ENCODE measurements around the gene SETBP1. TPM values are rescaled to one million over a fixed set of nuclear protein-coding genes. Genes with fewer than 3 reads are reported as not detected.
A peak's percentile ranks its signal among the peaks of the same experiment; 100 is the strongest.

SETBP1 gene
- total and polyA plus RNA-seq, 9 of the 15 experiments (the other 6 are each of a cell fraction or from before 2014, with no cell fraction given) = under 0.01 to 0.13 (median 0.04) TPM

DNA sequence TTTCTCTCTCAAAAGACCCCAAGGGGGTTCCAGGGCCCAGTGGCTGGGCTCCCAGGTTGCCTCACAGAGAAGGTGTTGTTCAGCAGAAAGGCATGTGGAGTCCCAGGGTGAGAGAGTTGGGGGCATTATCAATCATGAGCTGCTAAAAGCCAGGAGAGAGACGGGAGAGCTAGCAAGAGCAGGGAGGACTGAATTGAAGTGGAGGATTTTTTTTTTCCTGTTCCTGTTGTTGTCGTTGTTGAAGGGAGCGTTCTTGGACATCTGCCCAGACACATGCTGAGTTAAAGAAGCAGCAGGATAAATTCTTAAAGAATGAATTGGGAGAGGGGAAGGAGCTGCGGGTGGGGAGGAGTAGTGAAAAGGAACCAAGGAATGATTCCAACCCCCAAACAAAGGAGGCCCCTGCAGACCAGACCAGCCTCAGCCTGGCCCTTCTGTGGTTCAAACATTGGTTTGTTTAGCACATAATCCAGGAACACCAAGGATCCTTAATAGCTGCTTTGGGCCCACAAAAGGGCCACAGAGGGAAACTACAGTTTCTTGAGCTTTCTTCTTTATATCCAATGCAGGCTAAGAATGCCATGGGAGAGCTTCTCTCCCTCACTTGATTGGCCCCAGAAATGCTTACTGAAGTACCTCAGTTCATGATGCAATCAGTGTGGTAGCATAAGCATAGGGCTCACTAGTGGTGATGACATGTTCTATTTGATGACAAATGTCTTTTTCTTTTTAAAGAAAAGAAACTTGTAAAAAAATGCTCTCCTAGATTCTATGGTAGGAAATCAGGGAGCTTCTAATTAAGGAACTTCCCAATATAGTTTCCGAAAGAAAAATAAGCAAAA, 146.0 kb downstream of the SETBP1 start:
- CTCF ChIA-PET (ENCODE audit: low intra/inter-chr PET ratio) = no interaction called here
- H3K79me2 ChIP-seq (ENCODE audit: control insufficient read depth, insufficient read depth, low read length) = no peaks in the 10 kb centered on the region
- FAIRE-seq (no peak), DNase-seq (ENCODE audit: extremely low read depth in 1 of 4, low spot score in 3 of 4) (no peak), ATAC-seq (no peak)
- POLR2A ChIA-PET = interaction anchor here (0.6 kb wide), 1 partner anchor 60 kb away, joined by 4 read pairs; no protein-coding TSS in a partner anchor
- 6% methylated on average over 3 of the region's 5 CpGs for WGBS (ENCODE audit: insufficient coverage, low coverage, missing lambda C conversion rate)
- intact Hi-C loops (cut with micrococcal nuclease) (no loop called here), in situ Hi-C loops (cut with MboI) (no loop called here)
- H3K9ac ChIP-seq (ENCODE audit: insufficient read depth in 1 of 2, low read depth in 2 of 2, low read length in 2 of 2) = no peak overlapping the region
- H3K27ac ChIP-seq (ENCODE audit: extremely low read depth, low read depth, low read length) = no peak overlapping the region
- H3K27me3 ChIP-seq (ENCODE audit: control insufficient read depth in 2 of 2, insufficient read depth in 2 of 2, low read length in 2 of 2) = no peaks in the 10 kb centered on the region
- no peaks in the 10 kb centered on the region for H4K20me1 ChIP-seq (replicated peaks; ENCODE audit: control insufficient read depth, insufficient read depth, low read length)
- H3K9me3 ChIP-seq (replicated peaks; ENCODE audit: control insufficient read depth, insufficient read depth, low read depth, low read length) = no peaks in the 10 kb centered on the region
- H3K4me2 ChIP-seq (ENCODE audit: insufficient read depth, low read length) = no peak overlapping the region
- H2AFZ ChIP-seq (ENCODE audit: low read depth, low read length) = no peak overlapping the region
- no TSS peak for BruUV-seq (replicated peaks)
- no peak overlapping the region for H3K4me3 ChIP-seq
- TF ChIP-seq, protein P1, sequence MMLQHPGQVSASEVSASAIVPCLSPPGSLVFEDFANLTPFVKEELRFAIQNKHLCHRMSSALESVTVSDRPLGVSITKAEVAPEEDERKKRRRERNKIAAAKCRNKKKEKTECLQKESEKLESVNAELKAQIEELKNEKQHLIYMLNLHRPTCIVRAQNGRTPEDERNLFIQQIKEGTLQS (IDR thresholded peaks at IDR 0.05) = peak; percentile 51
- TF ChIP-seq, protein P1 (CRISPR knock-in tag; conservative IDR thresholded peaks at IDR 0.05) = no peak
- no peak for TF ChIP-seq CEBPG (CRISPR knock-in tag; IDR thresholded peaks at IDR 0.05)
- peak; percentile 73 to 84 for TF ChIP-seq CEBPG (tag; conservative IDR thresholded peaks at IDR 0.05 in 1 of 2, IDR thresholded peaks at IDR 0.05 in 1 of 2)
- TF ChIP-seq, protein P2, sequence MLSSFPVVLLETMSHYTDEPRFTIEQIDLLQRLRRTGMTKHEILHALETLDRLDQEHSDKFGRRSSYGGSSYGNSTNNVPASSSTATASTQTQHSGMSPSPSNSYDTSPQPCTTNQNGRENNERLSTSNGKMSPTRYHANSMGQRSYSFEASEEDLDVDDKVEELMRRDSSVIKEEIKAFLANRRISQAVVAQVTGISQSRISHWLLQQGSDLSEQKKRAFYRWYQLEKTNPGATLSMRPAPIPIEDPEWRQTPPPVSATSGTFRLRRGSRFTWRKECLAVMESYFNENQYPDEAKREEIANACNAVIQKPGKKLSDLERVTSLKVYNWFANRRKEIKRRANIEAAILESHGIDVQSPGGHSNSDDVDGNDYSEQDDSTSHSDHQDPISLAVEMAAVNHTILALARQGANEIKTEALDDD (IDR thresholded peaks at IDR 0.05) = no peak
- TF ChIP-seq, protein P3, sequence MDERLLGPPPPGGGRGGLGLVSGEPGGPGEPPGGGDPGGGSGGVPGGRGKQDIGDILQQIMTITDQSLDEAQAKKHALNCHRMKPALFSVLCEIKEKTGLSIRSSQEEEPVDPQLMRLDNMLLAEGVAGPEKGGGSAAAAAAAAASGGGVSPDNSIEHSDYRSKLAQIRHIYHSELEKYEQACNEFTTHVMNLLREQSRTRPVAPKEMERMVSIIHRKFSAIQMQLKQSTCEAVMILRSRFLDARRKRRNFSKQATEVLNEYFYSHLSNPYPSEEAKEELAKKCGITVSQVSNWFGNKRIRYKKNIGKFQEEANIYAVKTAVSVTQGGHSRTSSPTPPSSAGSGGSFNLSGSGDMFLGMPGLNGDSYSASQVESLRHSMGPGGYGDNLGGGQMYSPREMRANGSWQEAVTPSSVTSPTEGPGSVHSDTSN (CRISPR knock-in tag; IDR thresholded peaks at IDR 0.05; ENCODE audit: low read depth) = no peak
- TF ChIP-seq, protein P3 (tag; conservative IDR thresholded peaks at IDR 0.05; ENCODE audit: low read depth) = peak; percentile 73
- no peak for TF ChIP-seq U2AF2 (optimal IDR thresholded peaks at IDR 0.05; ENCODE audit: low read depth, low read length)
- TF ChIP-seq MEIS2 (IDR thresholded peaks at IDR 0.05; ENCODE audit: partially characterized antibody) = peak; percentile 11
- H3K4me1 ChIP-seq (replicated peaks in 1 of 2; ENCODE audit: control insufficient read depth in 2 of 2, insufficient read depth in 2 of 2, low read length in 2 of 2) = no peaks in the 10 kb centered on the region
- no peaks in the 10 kb centered on the region for H3K9me1 ChIP-seq (ENCODE audit: control insufficient read depth, insufficient read depth, low read length)
- H3K36me3 ChIP-seq (ENCODE audit: control insufficient read depth, insufficient read depth, low read length) = no peaks in the 10 kb centered on the region
